ENCODE measurements around the gene RFX8.

- TF ChIP-seq CTCF (conservative IDR thresholded peaks at IDR 0.05; ENCODE audit: low read length) (no peak), EZH2phosphoT487 (IDR thresholded peaks at IDR 0.05; ENCODE audit: borderline replicate concordance) (no peak)
Measured at GRCh38 chr2:101355401-101356054, 119.4 kb downstream of the RFX8 start.
